Transverse colon (tissue), 4 donors: ENCODE results near the gene UNC13B. TPM values are rescaled to one million over a fixed set of nuclear protein-coding genes. Genes with fewer than 3 reads are reported as not detected.

Source experiments
- DNase-seq: peaks from one replicate; pipeline ENCODE4 v3.0.0-alpha.2; 2019
- H3K27ac ChIP-seq, 4 donors: fragments of 200-600 bp; sonication (generic); 2 replicates each; pipeline ENCODE4 v1.5.1; 2016 to 2018; ENCODE audit warnings: inconsistent platforms in 4 of 4
- H3K27me3 ChIP-seq: fragments of 200-600 bp; sonication (generic); 2 replicates; pipeline ENCODE4 v1.5.1; 2017; ENCODE audit warnings: inconsistent platforms
- H3K36me3 ChIP-seq, 4 donors: fragments of 200-600 bp; sonication (generic); 2 replicates each; pipeline ENCODE4 v1.5.1; 2017 to 2019; ENCODE audit warnings: inconsistent platforms in 4 of 4
- H3K4me1 ChIP-seq, 4 donors: fragments of 200-600 bp; sonication (generic); 2 replicates each; pipeline ENCODE4 v1.5.1; 2017 to 2020; ENCODE audit warnings: inconsistent platforms in 4 of 4
- H3K4me3 ChIP-seq, 4 donors: fragments of 200-600 bp; sonication (generic); 1 replicate in 1 of 4; 2 replicates in 3 of 4; pipeline versions ENCODE4 v1.5.1 to v1.6.1; 2017 to 2019; ENCODE audit warnings: inconsistent platforms in 4 of 4
- H3K9me3 ChIP-seq, 2 donors: fragments of 200-600 bp; sonication (generic); 2 replicates each; pipeline ENCODE4 v1.5.1; 2017 to 2019; ENCODE audit warnings: inconsistent platforms in 2 of 2
- CTCF ChIP-seq, 5 experiments: fragments of 200-600 bp in 3 of 5; fragments of 450-650 bp in 2 of 5; sonication (generic) in 3 of 5; IDR thresholded peaks; 1 replicate in 2 of 5; 2 replicates in 3 of 5; pipeline ENCODE4 v1.5.1; 2016 to 2017; ENCODE audit warnings: antibody characterized with exemption in 5 of 5, inconsistent platforms in 3 of 5, mild to moderate bottlenecking in 2 of 5, moderate library complexity in 1 of 5
- EP300 ChIP-seq: sonication (generic); formaldehyde crosslinking; IDR thresholded peaks from one replicate; pipeline ENCODE4 v1.6.1; 2017; ENCODE audit warnings: antibody characterized with exemption, low read depth
- POLR2A ChIP-seq: fragments of 450-650 bp; IDR thresholded peaks from one replicate; pipeline ENCODE4 v1.6.1; 2016; ENCODE audit warnings: antibody characterized with exemption, mild to moderate bottlenecking, moderate library complexity
- POLR2AphosphoS5 ChIP-seq, 3 donors: sonication (generic); formaldehyde crosslinking; IDR thresholded peaks; one replicate each; pipeline ENCODE4 v1.6.1; 2016; ENCODE audit warnings: antibody characterized with exemption in 3 of 3
- WGBS, 2 donors: methylation state at CpG; one replicate each; pipeline ENCODE4 v1.1.5; 2018; ENCODE audit warnings: low coverage in 1 of 2; 5-methylcytosine and 5-hydroxymethylcytosine counted together
- in situ Hi-C, 4 donors: fragments of 200-750 bp; cut with MboI; loops; one replicate each; pipeline versions ENCODE4 v1.15.0 to v1.15.1; 2017; ENCODE audit warnings: low sequenced_read_pairs in 3 of 4, low pct_ligation_motif_present in 1 of 4, low pct_unique_long_range_greater_than_20kb in 1 of 4
- intact Hi-C: fragments of 100-400 bp; cut with DNase I; formaldehyde crosslinking; loops from one replicate; pipeline ENCODE4 v1.15.1; 2023; ENCODE audit warnings: low total_unique reads
- total RNA-seq, 4 donors: library from RNA; depleted of rRNA; stranded (reverse); fragments of >200 nt; gene quantifications; one replicate each; pipeline ENCODE4 v1.1.0, GENCODE V29; 2016

Gene UNC13B
- total RNA-seq, 4 donors from 2014 or later, result 52.1 to 67.0 (median 58.9) TPM

- in situ Hi-C loops (no loop called here), intact Hi-C loops (no loop called here)
- TF ChIP-seq EP300 (no peak), POLR2A (no peak), CTCF (IDR thresholded peaks at IDR 0.05) (no peak), POLR2AphosphoS5 (IDR thresholded peaks at IDR 0.05) (no peak)
- Histone ChIP-seq H3K36me3 (no peaks in the 10 kb centered on the region), H3K9me3 (no peaks in the 10 kb centered on the region), H3K4me3 (no peak overlapping the region), H3K4me1 (no peaks in the 10 kb centered on the region), H3K27me3 (no peaks in the 10 kb centered on the region), H3K27ac (no peak overlapping the region)
- no peak for DNase-seq
- WGBS, 2 donors, result 76 to 86% methylated on average over 3 of the region's 3 CpGs
Observed at GRCh38 chr9:35353731-35354365, 192.0 kb downstream of the UNC13B start.

GRCh38 chr9:35355939-35356338 is 194.1 kb downstream of the UNC13B start:
- H3K27me3 ChIP-seq, result no peaks in the 10 kb centered on the region
- no peaks in the 10 kb centered on the region for H3K36me3 ChIP-seq
- intact Hi-C loops, result no loop called here
- no peak for TF ChIP-seq POLR2A
- TF ChIP-seq EP300, result no peak
- TF ChIP-seq CTCF (IDR thresholded peaks at IDR 0.05), result no peak
- TF ChIP-seq POLR2AphosphoS5 (IDR thresholded peaks at IDR 0.05), result no peak
- H3K4me3 ChIP-seq, result no peak overlapping the region
- in situ Hi-C loops, result no loop called here
- no peaks in the 10 kb centered on the region for H3K4me1 ChIP-seq
- whole genome bisulfite sequencing, 2 donors, result 83% methylated on average over 1 of the region's 1 CpG; no CpG with 5 or more reads in 1 of the 2 donors
- DNase-seq, result no peak
- H3K9me3 ChIP-seq, result no peaks in the 10 kb centered on the region
- no peak overlapping the region for H3K27ac ChIP-seq

GRCh38 chr9:35357116-35357515 is 195.3 kb downstream of the UNC13B start:
- Histone ChIP-seq H3K27ac (no peak overlapping the region), H3K4me1 (no peaks in the 10 kb centered on the region), H3K4me3 (no peak overlapping the region), H3K27me3 (no peaks in the 10 kb centered on the region), H3K36me3 (no peaks in the 10 kb centered on the region), H3K9me3 (no peaks in the 10 kb centered on the region)
- DNase-seq, result no peak
- WGBS, 2 donors, result 66 to 71% methylated on average over 2 of the region's 2 CpGs
- intact Hi-C loops, result no loop called here
- TF ChIP-seq EP300 (no peak), POLR2A (no peak), CTCF (IDR thresholded peaks at IDR 0.05) (no peak), POLR2AphosphoS5 (IDR thresholded peaks at IDR 0.05) (no peak)
- in situ Hi-C loops, result no loop called here

- Histone ChIP-seq H3K9me3 (no peaks in the 10 kb centered on the region), H3K27ac (no peak overlapping the region), H3K4me1 (no peaks in the 10 kb centered on the region), H3K36me3 (no peaks in the 10 kb centered on the region), H3K4me3 (no peak overlapping the region), H3K27me3 (no peaks in the 10 kb centered on the region)
- in situ Hi-C loops, result no loop called here
- TF ChIP-seq POLR2A (no peak), POLR2AphosphoS5 (IDR thresholded peaks at IDR 0.05) (no peak), CTCF (IDR thresholded peaks at IDR 0.05) (no peak), EP300 (no peak)
- intact Hi-C loops, result no loop called here
- no peak for DNase-seq
- 91 to 94% methylated on average over 3 to 4 of the region's 4 CpGs for WGBS, 2 donors
Observed at GRCh38 chr9:35357826-35358225, 196.0 kb downstream of the UNC13B start.
